B cell (primary cell): ENCODE data around the gene TBC1D22B. TPM values are rescaled to one million over a fixed set of nuclear protein-coding genes. Genes with fewer than 3 reads are reported as not detected.

ENCODE experiments used
- ATAC-seq: fragments of 200-7000 bp; cut with Tn5 transposase; one replicate; pipeline ENCODE4 v1.10.0; 2021; ENCODE audit warnings: low read depth, mild to moderate bottlenecking, moderate number of reproducible peaks, moderate library complexity
- CTCF ChIA-PET: fragments of 350-600 bp; sonication (Branson Sonifier 250); formaldehyde crosslinking; loops from one replicate; lab custom pipeline; 2021; ENCODE audit warnings: antibody characterized with exemption, inconsistent platforms; lab: Charles Lee
- POLR2A ChIA-PET: fragments of 350-600 bp; sonication (Branson Sonifier 250); formaldehyde crosslinking; loops from one replicate; lab custom pipeline; 2021; ENCODE audit warnings: antibody characterized with exemption; lab: Charles Lee
- DNase-seq: peaks from one replicate; pipeline ENCODE4 v3.0.0; 2013
- H2AFZ ChIP-seq: 2 replicates; pipeline ENCODE4 v1.6.1; 2012; ENCODE audit warnings: mild to moderate bottlenecking, low read depth, low read length; ENCODE audit not compliant: insufficient read depth, poor library complexity, severe bottlenecking
- H3K27ac ChIP-seq, 2 donors: 1 replicate in 1 of 2; 2 replicates in 1 of 2; pipeline ENCODE4 v1.5.1; 2012 to 2013; ENCODE audit warnings: low read length in 2 of 2, mild to moderate bottlenecking in 2 of 2, moderate library complexity in 1 of 2
- H3K27me3 ChIP-seq, 4 experiments: fragments of 200-600 bp in 1 of 4; sonication (generic) in 1 of 4; replicated peaks in 1 of 4; 1 replicate in 2 of 4; 2 replicates in 2 of 4; pipeline versions ENCODE4 v1.6.1 to v1.7.0; 2013 to 2016; ENCODE audit warnings: low read length in 3 of 4, mild to moderate bottlenecking in 2 of 4, mixed read lengths in 1 of 4, moderate library complexity in 1 of 4; ENCODE audit not compliant: insufficient read depth in 4 of 4, control insufficient read depth in 3 of 4; ENCODE audit errors: control extremely low read depth in 1 of 4
- H3K36me3 ChIP-seq, 2 experiments: replicated peaks in 1 of 2; 1 replicate in 1 of 2; 2 replicates in 1 of 2; pipeline versions ENCODE4 v1.6.1 to v1.7.1; 2013; ENCODE audit warnings: low read length in 1 of 2; ENCODE audit not compliant: insufficient read depth in 2 of 2, control insufficient read depth in 1 of 2; ENCODE audit errors: control extremely low read depth in 1 of 2, extremely low read depth in 1 of 2
- H3K4me1 ChIP-seq, 2 donors: fragments of 200-600 bp in 1 of 2; sonication (generic) in 1 of 2; 1 replicate in 1 of 2; 2 replicates in 1 of 2; pipeline versions ENCODE4 v1.5.1 to v1.6.1; 2013 to 2017; ENCODE audit warnings: low read length in 2 of 2; ENCODE audit not compliant: control insufficient read depth in 2 of 2, insufficient read depth in 2 of 2
- H3K4me2 ChIP-seq: replicated peaks from 2 replicates; pipeline ENCODE3; 2012; ENCODE audit warnings: mild to moderate bottlenecking, low read depth, low read length; ENCODE audit not compliant: poor library complexity, severe bottlenecking
- H3K4me3 ChIP-seq, 5 experiments: fragments of 200-600 bp in 1 of 5; sonication (generic) in 1 of 5; 1 replicate in 3 of 5; 2 replicates in 2 of 5; pipeline versions ENCODE4 v1.5.1 to v1.7.0; 2011 to 2016; ENCODE audit warnings: low read length in 4 of 5, mild to moderate bottlenecking in 4 of 5, low read depth in 2 of 5, control low read depth in 1 of 5, moderate library complexity in 1 of 5; ENCODE audit not compliant: insufficient read depth in 1 of 5; ENCODE audit errors: control extremely low read depth in 1 of 5, extremely low read depth in 1 of 5
- H3K79me2 ChIP-seq: fragments of 200-600 bp; sonication (generic); one replicate; pipeline ENCODE4 v1.6.0; 2016; ENCODE audit warnings: low read length; ENCODE audit not compliant: control insufficient read depth, insufficient read depth
- H3K9ac ChIP-seq: fragments of 200-600 bp; sonication (generic); 2 replicates; pipeline ENCODE4 v1.6.1; 2017; ENCODE audit warnings: mild to moderate bottlenecking, low read length, moderate library complexity
- H3K9me3 ChIP-seq, 3 donors: one replicate each; pipeline versions ENCODE4 v1.6.1 to v1.7.1; 2013; ENCODE audit warnings: low read length in 2 of 3; ENCODE audit not compliant: control insufficient read depth in 2 of 3, insufficient read depth in 1 of 3; ENCODE audit errors: control extremely low read depth in 1 of 3
- H4K20me1 ChIP-seq: 2 replicates; pipeline ENCODE4 v1.6.0; 2012; ENCODE audit warnings: mild to moderate bottlenecking, low read length; ENCODE audit not compliant: insufficient read depth, control insufficient read depth, poor library complexity, severe bottlenecking
- H3K27ac Mint-ChIP-seq: one replicate; pipeline ENCODE4 v1.8.0; 2021; ENCODE audit warnings: mixed read lengths
- H3K27me3 Mint-ChIP-seq: one replicate; pipeline ENCODE4 v1.8.0; 2021; ENCODE audit warnings: mixed read lengths
- H3K4me1 Mint-ChIP-seq: one replicate; pipeline ENCODE4 v1.8.0; 2021; ENCODE audit warnings: mixed read lengths
- H3K4me3 Mint-ChIP-seq: one replicate; pipeline ENCODE4 v1.8.0; 2021; ENCODE audit warnings: mixed read lengths
- H3K9me3 Mint-ChIP-seq: one replicate; pipeline ENCODE4 v1.8.0; 2022; ENCODE audit warnings: mixed read lengths; ENCODE audit not compliant: insufficient read depth
- EZH2 ChIP-seq: IDR thresholded peaks from 2 replicates; pipeline ENCODE4 v1.6.1; 2012; ENCODE audit warnings: borderline replicate concordance, low read depth, mild to moderate bottlenecking, moderate library complexity, low read length; ENCODE audit not compliant: insufficient read depth, poor library complexity, severe bottlenecking
- WGBS: methylation state at CpG from one replicate; pipeline ENCODE4 v1.1.5; 2013; ENCODE audit warnings: missing lambda C conversion rate; ENCODE audit not compliant: insufficient coverage; 5-methylcytosine and 5-hydroxymethylcytosine counted together
- intact Hi-C: fragments of 100-400 bp; cut with micrococcal nuclease; formaldehyde crosslinking; loops from one replicate; pipeline ENCODE4 v1.10.0; 2022
- polyA plus RNA-seq: library from polyadenylated mRNA; depleted of rRNA; stranded (reverse); fragments of >200 nt; gene quantifications from 2 replicates; pipeline ENCODE4 v1.2.3, GENCODE V29; 2012
- total RNA-seq, 2 donors: library from RNA; stranded (reverse); fragments of 120-200 nt in 1 of 2; gene quantifications; 1 replicate in 1 of 2; 2 replicates in 1 of 2; pipeline versions ENCODE4 v1.2.3 to v1.2.4, GENCODE V29; 2013 to 2022
- TF ChIP-seq, protein P1 (sequence below): fragments of 200-600 bp; IDR thresholded peaks from one replicate; pipeline ENCODE4 v1.8.0; 2022; ENCODE audit warnings: antibody characterized with exemption, mild to moderate bottlenecking

TBC1D22B gene
- total and polyA plus RNA-seq, 2 donors (not counting 1 experiment from before 2014, with no cell fraction given): 5.1 to 12.5 TPM

DNA sequence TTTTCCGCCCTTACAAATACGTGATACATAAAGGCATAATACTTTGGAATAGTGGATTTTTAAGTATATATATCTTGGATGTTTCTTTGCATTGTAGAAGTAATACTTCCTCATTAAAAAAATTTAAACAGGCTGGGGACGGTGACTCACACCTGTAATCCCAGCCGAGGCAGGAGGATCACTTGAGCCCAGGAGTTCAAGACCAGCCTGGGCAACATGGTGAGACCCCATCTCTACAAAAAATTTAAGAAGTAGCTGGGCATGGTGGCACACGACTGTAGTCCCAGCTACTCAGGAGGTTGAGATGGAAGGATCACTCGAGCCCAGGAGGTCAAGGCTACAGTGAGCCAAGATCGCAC lies 57.6 kb downstream of the TBC1D22B start:
- H3K4me2 ChIP-seq: no peak overlapping the region
- no peak overlapping the region for H3K27ac ChIP-seq
- Mint-ChIP-seq H3K27me3 (no peaks in the 10 kb centered on the region), H3K9me3 (no peaks in the 10 kb centered on the region), H3K4me1 (peaks cover 4% of the 10 kb centered on the region), H3K4me3 (no peak overlapping the region), H3K27ac (no peak overlapping the region)
- no peak for DNase-seq
- peaks cover 10 to 57% of the 10 kb centered on the region in 2 experiments for H3K36me3 ChIP-seq
- 68% methylated on average over 3 of the region's 7 CpGs for WGBS
- no peaks in the 10 kb centered on the region for H3K27me3 ChIP-seq
- H3K4me3 ChIP-seq: no peak overlapping the region
- H4K20me1 ChIP-seq: no peaks in the 10 kb centered on the region
- ChIA-PET CTCF (interaction anchor here (0.6 to 4.2 kb wide), 4 partner anchors 9 to 99 kb away, joined by 3 to 18 read pairs (median 4); no protein-coding TSS in a partner anchor), POLR2A (no interaction called here)
- H3K9ac ChIP-seq: no peak overlapping the region
- no peaks in the 10 kb centered on the region for H3K9me3 ChIP-seq
- no peak overlapping the region for H2AFZ ChIP-seq
- no peaks in the 10 kb centered on the region for H3K4me1 ChIP-seq
- ATAC-seq: no peak
- intact Hi-C loops: no loop called here
- TF ChIP-seq, protein P1, sequence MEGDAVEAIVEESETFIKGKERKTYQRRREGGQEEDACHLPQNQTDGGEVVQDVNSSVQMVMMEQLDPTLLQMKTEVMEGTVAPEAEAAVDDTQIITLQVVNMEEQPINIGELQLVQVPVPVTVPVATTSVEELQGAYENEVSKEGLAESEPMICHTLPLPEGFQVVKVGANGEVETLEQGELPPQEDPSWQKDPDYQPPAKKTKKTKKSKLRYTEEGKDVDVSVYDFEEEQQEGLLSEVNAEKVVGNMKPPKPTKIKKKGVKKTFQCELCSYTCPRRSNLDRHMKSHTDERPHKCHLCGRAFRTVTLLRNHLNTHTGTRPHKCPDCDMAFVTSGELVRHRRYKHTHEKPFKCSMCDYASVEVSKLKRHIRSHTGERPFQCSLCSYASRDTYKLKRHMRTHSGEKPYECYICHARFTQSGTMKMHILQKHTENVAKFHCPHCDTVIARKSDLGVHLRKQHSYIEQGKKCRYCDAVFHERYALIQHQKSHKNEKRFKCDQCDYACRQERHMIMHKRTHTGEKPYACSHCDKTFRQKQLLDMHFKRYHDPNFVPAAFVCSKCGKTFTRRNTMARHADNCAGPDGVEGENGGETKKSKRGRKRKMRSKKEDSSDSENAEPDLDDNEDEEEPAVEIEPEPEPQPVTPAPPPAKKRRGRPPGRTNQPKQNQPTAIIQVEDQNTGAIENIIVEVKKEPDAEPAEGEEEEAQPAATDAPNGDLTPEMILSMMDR: no peak
- no peak for TF ChIP-seq EZH2
- no peaks in the 10 kb centered on the region for H3K79me2 ChIP-seq

DNA sequence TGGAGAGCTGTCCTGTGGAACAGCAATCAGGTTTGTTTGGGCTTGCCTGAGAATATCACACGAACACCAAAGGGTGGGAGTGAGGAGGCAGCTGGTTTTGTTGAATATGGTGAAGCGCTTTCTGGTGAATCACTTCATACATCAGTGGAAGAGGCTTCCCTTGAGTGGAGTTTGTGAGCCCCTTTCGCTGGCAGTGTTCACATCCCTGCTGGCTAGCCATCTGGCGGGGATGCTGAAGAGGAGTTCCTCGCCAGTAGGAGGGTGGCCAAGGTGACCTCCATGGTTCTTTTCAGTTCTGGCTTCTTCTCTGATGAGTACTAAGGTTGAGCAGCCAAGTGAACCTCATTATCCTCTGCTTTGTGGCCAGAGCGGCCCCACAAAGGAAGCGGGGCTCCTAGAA lies 58.5 kb downstream of the TBC1D22B start:
- H3K4me3 ChIP-seq: no peak overlapping the region
- DNase-seq (no peak), ATAC-seq (no peak)
- H2AFZ ChIP-seq: no peak overlapping the region
- H4K20me1 ChIP-seq: no peaks in the 10 kb centered on the region
- H3K9me3 ChIP-seq: no peaks in the 10 kb centered on the region
- no peak overlapping the region for H3K27ac Mint-ChIP-seq
- no peaks in the 10 kb centered on the region for H3K27me3 ChIP-seq
- no peak overlapping the region for H3K4me2 ChIP-seq
- ChIA-PET CTCF (interaction anchor here (4.2 kb wide), 1 partner anchor 10 kb away, joined by 18 read pairs; no protein-coding TSS in a partner anchor), POLR2A (no interaction called here)
- peaks cover 10 to 64% of the 10 kb centered on the region in 2 experiments for H3K36me3 ChIP-seq
- no peak overlapping the region for H3K4me3 Mint-ChIP-seq
- H3K27ac ChIP-seq: no peak overlapping the region
- peaks cover 4% of the 10 kb centered on the region for H3K4me1 Mint-ChIP-seq
- H3K79me2 ChIP-seq: no peaks in the 10 kb centered on the region
- intact Hi-C loops: no loop called here
- H3K9ac ChIP-seq: no peak overlapping the region
- H3K27me3 Mint-ChIP-seq: no peaks in the 10 kb centered on the region
- 62% methylated on average over 7 of the region's 7 CpGs for WGBS
- no peak for TF ChIP-seq EZH2
- TF ChIP-seq, protein P1: no peak
- H3K9me3 Mint-ChIP-seq: no peaks in the 10 kb centered on the region
- no peaks in the 10 kb centered on the region for H3K4me1 ChIP-seq
